WERI-Rb-1 (cell line): ENCODE results near the gene TRIM60.
"Not testable (repeated sequence)": the region's sequence is repeated elsewhere in the genome, so short reads cannot be mapped to it uniquely, and the experiment has no call there.

Experiments used
- DNase-seq: peaks from one replicate; pipeline ENCODE4 v3.0.0-alpha.2; 2020
- H3K27ac ChIP-seq: fragments of 250-450 bp; sonication (Bioruptor Pico); 2 replicates; pipeline ENCODE4 v1.5.1; 2020; ENCODE audit warnings: mild to moderate bottlenecking, moderate library complexity
- H3K27me3 ChIP-seq: fragments of 250-450 bp; sonication (Bioruptor Pico); 2 replicates; pipeline ENCODE4 v1.5.1; 2021; ENCODE audit warnings: mild to moderate bottlenecking, low read depth, moderate library complexity; ENCODE audit not compliant: insufficient read depth, severe bottlenecking
- H3K36me3 ChIP-seq: fragments of 250-450 bp; sonication (Bioruptor Pico); 2 replicates; pipeline ENCODE4 v1.5.1; 2020; ENCODE audit warnings: mild to moderate bottlenecking, moderate library complexity
- H3K4me3 ChIP-seq: 2 replicates; pipeline ENCODE4 v1.5.1; 2011; ENCODE audit warnings: low read depth, mild to moderate bottlenecking, control low read depth, low read length
- H3K9me3 ChIP-seq: fragments of 250-450 bp; sonication (Bioruptor Pico); 2 replicates; pipeline ENCODE4 v1.5.1; 2021; ENCODE audit warnings: mild to moderate bottlenecking, moderate library complexity; ENCODE audit not compliant: severe bottlenecking
- TF ChIP-seq, protein P1 (sequence below): IDR thresholded peaks from 2 replicates; pipeline ENCODE4 v1.5.1; 2011; ENCODE audit warnings: low read depth, mild to moderate bottlenecking, control low read depth, inconsistent platforms, low read length

TRIM60 gene

GRCh38 chr4:165031436-165032211 lies at the start of gene TRIM60:
TSS of gene TRIM60 (plus strand) at chr4:165031999. CDS start at chr4:165040073, 8,074 bp downstream.
- Histone ChIP-seq H3K36me3 (no peaks in the 10 kb centered on the region), H3K4me3 (no peak within 1 kb of the TSS), H3K9me3 (peaks cover 14% of the 10 kb centered on the region), H3K27ac (no peak within 1 kb of the TSS), H3K27me3 (no peaks in the 10 kb centered on the region)
- TF ChIP-seq, protein P1, sequence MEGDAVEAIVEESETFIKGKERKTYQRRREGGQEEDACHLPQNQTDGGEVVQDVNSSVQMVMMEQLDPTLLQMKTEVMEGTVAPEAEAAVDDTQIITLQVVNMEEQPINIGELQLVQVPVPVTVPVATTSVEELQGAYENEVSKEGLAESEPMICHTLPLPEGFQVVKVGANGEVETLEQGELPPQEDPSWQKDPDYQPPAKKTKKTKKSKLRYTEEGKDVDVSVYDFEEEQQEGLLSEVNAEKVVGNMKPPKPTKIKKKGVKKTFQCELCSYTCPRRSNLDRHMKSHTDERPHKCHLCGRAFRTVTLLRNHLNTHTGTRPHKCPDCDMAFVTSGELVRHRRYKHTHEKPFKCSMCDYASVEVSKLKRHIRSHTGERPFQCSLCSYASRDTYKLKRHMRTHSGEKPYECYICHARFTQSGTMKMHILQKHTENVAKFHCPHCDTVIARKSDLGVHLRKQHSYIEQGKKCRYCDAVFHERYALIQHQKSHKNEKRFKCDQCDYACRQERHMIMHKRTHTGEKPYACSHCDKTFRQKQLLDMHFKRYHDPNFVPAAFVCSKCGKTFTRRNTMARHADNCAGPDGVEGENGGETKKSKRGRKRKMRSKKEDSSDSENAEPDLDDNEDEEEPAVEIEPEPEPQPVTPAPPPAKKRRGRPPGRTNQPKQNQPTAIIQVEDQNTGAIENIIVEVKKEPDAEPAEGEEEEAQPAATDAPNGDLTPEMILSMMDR: no peak
- DNase-seq: no peak

GRCh38 chr4:164989471-164989870 lies 42.3 kb upstream of the TRIM60 start:
- Histone ChIP-seq H3K4me3 (no peak overlapping the region), H3K27me3 (no peaks in the 10 kb centered on the region), H3K36me3 (no peaks in the 10 kb centered on the region), H3K27ac (no peak overlapping the region), H3K9me3 (no peaks in the 10 kb centered on the region)
- no peak for DNase-seq
- TF ChIP-seq, protein P1: no peak

GRCh38 chr4:164990786-164991185 lies 41.0 kb upstream of the TRIM60 start:
- not testable (repeated sequence) for H3K4me3 ChIP-seq, H3K27me3 ChIP-seq, H3K9me3 ChIP-seq, DNase-seq, H3K36me3 ChIP-seq, H3K27ac ChIP-seq

GRCh38 chr4:164996123-164996522 lies 35.7 kb upstream of the TRIM60 start:
- H3K9me3 ChIP-seq, H3K27me3 ChIP-seq, H3K36me3 ChIP-seq, H3K4me3 ChIP-seq, H3K27ac ChIP-seq, DNase-seq: not testable (repeated sequence)

DNA sequence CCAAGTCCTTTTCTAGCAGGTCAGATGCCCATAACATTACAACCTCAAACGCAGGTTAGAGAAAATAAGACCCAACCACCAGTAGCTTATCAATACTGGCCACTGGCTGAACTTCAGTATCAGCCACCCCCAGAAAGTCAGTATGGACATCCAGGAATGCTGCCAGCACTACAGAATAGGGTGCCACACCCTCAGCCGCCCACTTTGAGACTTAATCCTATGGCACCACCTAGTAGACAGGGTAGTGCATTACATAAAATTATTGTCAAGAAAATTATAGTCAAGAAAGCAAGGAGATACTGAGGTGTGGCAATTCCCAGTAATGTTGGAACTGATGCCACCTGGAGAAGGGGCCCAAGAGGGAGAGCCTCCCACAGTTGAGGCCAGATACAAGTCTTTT lies 34.5 kb upstream of the TRIM60 start:
- DNase-seq: peak; percentile 25
- Histone ChIP-seq H3K36me3 (no peaks in the 10 kb centered on the region), H3K9me3 (peaks cover 4% of the 10 kb centered on the region), H3K27ac (no peak overlapping the region), H3K4me3 (no peak overlapping the region), H3K27me3 (no peaks in the 10 kb centered on the region)
- TF ChIP-seq, protein P1: no peak

GRCh38 chr4:164997941-164998340 lies 33.9 kb upstream of the TRIM60 start:
- no peak for DNase-seq
- no peak overlapping the region for H3K27ac ChIP-seq
- H3K36me3 ChIP-seq: no peaks in the 10 kb centered on the region
- peaks cover 4% of the 10 kb centered on the region for H3K9me3 ChIP-seq
- TF ChIP-seq, protein P1: no peak
- H3K4me3 ChIP-seq: no peak overlapping the region
- H3K27me3 ChIP-seq: no peaks in the 10 kb centered on the region

DNA sequence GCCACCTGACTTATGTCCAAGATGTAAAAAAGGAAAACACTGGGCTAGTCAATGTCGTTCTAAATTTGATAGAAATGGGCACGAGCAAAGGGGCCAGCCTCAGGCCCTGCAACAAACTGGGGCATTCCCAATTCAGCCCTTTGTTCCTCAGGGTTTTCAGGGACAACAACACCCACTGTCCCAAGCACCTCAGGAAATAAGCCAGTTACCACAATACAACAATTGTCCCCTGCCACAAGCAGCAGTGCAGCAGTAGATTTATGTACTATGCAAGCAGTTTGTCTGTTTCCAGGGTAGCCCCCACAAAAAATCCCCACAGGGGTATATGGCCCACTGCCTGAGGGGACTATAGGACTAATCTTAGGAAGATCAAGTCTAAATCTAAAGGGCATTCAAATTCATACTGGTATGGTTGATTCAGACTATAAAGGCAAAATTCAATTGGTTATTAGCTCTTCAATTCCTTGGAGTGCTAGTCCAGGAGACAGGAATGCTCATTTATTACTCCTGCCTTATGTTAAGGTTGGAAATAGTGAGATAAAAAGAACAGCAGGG lies 33.2 kb upstream of the TRIM60 start:
- not testable (repeated sequence) for DNase-seq

DNA sequence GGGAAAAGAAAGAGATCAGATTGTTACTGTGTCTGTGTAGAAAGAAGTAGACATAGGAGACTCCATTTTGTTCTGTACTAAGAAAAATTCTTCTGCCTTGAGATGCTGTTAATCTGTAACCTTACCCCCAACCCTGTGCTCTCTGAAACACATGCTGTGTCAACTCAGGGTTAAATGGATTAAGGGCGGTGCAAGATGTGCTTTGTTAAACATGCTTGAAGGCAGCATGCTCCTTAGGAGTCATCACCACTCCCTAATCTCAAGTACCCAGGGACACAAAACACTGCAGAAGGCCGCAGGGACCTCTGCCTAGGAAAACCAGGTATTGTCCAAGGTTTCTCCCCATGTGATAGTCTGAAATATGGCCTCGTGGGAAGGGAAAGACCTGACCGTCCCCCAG lies 29.8 kb upstream of the TRIM60 start:
- H3K36me3 ChIP-seq, H3K9me3 ChIP-seq, H3K27me3 ChIP-seq, H3K4me3 ChIP-seq, H3K27ac ChIP-seq: not testable (repeated sequence)
- DNase-seq: peak; percentile 28

More for the DNA sequence above, 33.2 kb upstream of the TRIM60 start:
- H3K36me3 ChIP-seq, H3K4me3 ChIP-seq, H3K27ac ChIP-seq, H3K27me3 ChIP-seq, H3K9me3 ChIP-seq: not testable (repeated sequence)
